Left ventricle myocardium inferior (tissue), 1 donor: Measurements from ENCODE around the gene SECISBP2. TPM values are rescaled to one million over a fixed set of nuclear protein-coding genes. Genes with fewer than 3 reads are reported as not detected.
A peak's percentile ranks its signal among the peaks of the same experiment; 100 is the strongest.

ENCODE experiments used
- DNase-seq: peaks from one replicate; pipeline ENCODE4 v3.0.0-alpha.2; 2020
- H3K27ac ChIP-seq: fragments of 200-600 bp; replicated peaks from 2 replicates; pipeline ENCODE4 v1.8.0; 2021
- H3K27me3 ChIP-seq: fragments of 200-600 bp; 2 replicates; pipeline ENCODE4 v1.8.0; 2021; ENCODE audit warnings: low read depth
- H3K36me3 ChIP-seq: fragments of 200-600 bp; 2 replicates; pipeline ENCODE4 v1.8.0; 2021
- H3K4me1 ChIP-seq: fragments of 200-600 bp; 2 replicates; pipeline ENCODE4 v1.8.0; 2021
- H3K4me3 ChIP-seq: fragments of 200-600 bp; 2 replicates; pipeline ENCODE4 v1.8.0; 2021; ENCODE audit warnings: mild to moderate bottlenecking, moderate library complexity
- H3K9me3 ChIP-seq: fragments of 200-600 bp; replicated peaks from 2 replicates; pipeline ENCODE4 v1.8.0; 2021
- intact Hi-C: fragments of 100-400 bp; cut with micrococcal nuclease; formaldehyde crosslinking; loops from one replicate; pipeline ENCODE4 v1.11.0; 2022
- total RNA-seq: library from RNA; stranded (reverse); fragmentation: NEBNext Ultra II Directional; extraction: Animal tissue kit (Norgen Biotek cat#: 25700); gene quantifications from one replicate; pipeline ENCODE4 v1.2.1, GENCODE V29; 2021
- TF ChIP-seq, protein P1 (sequence below): fragments of 200-600 bp; IDR thresholded peaks from 2 replicates; pipeline ENCODE4 v1.8.0; 2021; ENCODE audit warnings: antibody characterized with exemption, mild to moderate bottlenecking, borderline replicate concordance
- donor health status: DM: no; HTN: yes; CAD: no; lungs with severe emphysema.

The SECISBP2 gene
- total RNA-seq, 1 donor from 2014 or later: 13.8 TPM

- H3K4me1 ChIP-seq: peaks cover 31% of the 10 kb centered on the region
- TF ChIP-seq, protein P1, sequence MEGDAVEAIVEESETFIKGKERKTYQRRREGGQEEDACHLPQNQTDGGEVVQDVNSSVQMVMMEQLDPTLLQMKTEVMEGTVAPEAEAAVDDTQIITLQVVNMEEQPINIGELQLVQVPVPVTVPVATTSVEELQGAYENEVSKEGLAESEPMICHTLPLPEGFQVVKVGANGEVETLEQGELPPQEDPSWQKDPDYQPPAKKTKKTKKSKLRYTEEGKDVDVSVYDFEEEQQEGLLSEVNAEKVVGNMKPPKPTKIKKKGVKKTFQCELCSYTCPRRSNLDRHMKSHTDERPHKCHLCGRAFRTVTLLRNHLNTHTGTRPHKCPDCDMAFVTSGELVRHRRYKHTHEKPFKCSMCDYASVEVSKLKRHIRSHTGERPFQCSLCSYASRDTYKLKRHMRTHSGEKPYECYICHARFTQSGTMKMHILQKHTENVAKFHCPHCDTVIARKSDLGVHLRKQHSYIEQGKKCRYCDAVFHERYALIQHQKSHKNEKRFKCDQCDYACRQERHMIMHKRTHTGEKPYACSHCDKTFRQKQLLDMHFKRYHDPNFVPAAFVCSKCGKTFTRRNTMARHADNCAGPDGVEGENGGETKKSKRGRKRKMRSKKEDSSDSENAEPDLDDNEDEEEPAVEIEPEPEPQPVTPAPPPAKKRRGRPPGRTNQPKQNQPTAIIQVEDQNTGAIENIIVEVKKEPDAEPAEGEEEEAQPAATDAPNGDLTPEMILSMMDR: no peak
- no peaks in the 10 kb centered on the region for H3K27me3 ChIP-seq
- H3K4me3 ChIP-seq: no peak overlapping the region
- peak overlapping the region; percentile 51 for H3K27ac ChIP-seq
- peaks cover 64% of the 10 kb centered on the region for H3K36me3 ChIP-seq
- no peaks in the 10 kb centered on the region for H3K9me3 ChIP-seq
- no peak for DNase-seq
- intact Hi-C loops: no loop called here
Observed at GRCh38 chr9:89360465-89360864, 42.2 kb downstream of the SECISBP2 start.

DNA sequence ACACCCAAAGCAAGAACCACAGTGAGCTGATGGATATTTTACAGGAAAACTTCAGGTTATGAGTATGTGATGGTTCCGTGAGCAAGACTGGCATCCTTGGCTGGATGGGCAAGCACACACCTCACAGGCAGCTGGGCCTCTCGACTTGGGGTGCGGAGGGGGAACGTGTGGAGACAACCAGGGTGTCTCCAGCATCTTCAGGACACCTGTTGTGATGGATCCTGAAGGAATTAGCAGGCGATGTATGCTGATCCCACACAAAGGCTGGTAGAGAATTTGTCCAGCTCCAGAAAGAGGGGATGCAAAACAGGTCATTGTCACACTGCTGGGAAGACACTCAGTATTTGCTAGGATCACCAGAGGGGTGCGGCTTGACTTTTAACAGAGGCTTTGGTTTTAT is 42.7 kb downstream of the SECISBP2 start:
- TF ChIP-seq, protein P1: no peak
- no peaks in the 10 kb centered on the region for H3K9me3 ChIP-seq
- H3K27me3 ChIP-seq: no peaks in the 10 kb centered on the region
- peaks cover 31% of the 10 kb centered on the region for H3K4me1 ChIP-seq
- peak overlapping the region; percentile 51 for H3K27ac ChIP-seq
- H3K4me3 ChIP-seq: no peak overlapping the region
- intact Hi-C loops: no loop called here
- DNase-seq: no peak
- peaks cover 58% of the 10 kb centered on the region for H3K36me3 ChIP-seq

DNA sequence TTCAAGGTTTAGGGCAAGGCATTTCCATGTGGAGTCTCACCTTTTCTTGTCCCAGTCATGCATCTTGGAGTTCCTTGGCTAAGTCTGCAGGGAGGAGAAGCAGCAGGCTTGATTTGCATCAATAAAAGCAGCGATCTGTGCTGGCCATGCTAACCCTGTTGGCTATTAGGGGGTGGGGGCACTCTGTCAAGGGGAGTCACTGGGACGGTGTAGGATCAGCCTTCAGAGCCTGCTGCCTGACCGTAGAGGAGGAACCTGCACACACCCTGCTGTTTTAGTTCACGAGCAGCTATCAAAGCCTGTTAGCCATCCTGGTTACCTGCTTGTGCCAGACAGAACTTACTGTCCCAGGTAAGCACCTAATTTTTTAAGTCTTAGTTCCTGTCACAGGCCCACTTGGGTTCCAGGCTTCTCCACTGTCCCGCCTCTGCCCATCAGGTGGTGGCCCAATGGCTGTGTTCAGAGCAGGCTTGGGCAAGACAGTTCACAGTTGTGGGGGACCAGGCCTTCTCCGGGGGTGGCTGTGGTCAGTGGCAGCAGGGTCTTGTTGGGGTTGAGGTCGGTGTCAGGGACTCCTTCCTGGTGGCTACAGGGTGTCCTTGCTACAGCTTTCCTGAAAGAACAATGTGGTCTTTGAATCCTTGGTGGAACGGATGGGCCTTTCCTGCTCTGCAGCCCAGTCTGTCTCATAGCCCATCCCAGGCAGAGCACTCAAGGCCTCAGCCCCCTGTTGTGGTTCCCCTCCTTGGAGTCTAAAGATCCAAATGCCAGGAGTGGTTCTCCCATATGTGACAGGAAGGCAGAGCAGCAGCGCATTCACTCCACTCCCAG is 43.7 kb downstream of the SECISBP2 start:
- TF ChIP-seq, protein P1: no peak
- Histone ChIP-seq H3K4me3 (no peak overlapping the region), H3K27ac (no peak overlapping the region), H3K36me3 (peaks cover 48% of the 10 kb centered on the region), H3K9me3 (no peaks in the 10 kb centered on the region), H3K4me1 (peaks cover 31% of the 10 kb centered on the region), H3K27me3 (no peaks in the 10 kb centered on the region)
- intact Hi-C loops: no loop called here
- no peak for DNase-seq

DNA sequence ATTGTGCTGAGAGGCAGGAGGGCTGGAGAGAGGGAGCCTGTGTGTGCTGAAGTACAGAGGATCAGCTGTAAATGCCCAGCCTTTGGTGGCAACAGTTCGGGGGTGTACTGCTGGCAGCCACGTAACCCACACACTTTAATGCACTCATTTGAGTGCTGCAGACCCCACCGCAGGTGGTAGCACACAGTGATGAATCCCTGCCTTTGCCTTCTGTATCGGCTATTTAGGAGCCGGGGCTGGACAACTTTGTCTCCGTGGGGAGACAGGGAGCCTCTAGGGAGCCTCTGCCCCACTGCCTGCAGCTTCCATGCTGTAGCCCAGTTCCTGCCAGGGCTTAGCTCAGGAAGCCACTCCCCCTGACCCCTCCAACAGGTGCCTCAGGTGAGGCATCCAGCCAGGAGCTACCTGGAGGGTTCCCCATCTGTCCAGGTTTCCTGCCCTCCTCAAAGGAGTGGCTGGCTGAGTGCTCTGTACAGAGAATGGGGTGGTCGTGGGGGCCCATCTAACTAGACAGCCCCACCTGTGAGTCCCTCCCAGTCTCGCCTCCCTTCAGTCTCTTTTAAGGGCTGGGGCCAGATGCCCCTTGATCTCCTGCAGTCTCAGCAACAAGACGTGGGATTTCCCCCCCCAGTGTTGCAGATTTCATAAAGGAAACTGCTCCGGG is 44.5 kb downstream of the SECISBP2 start:
- no peaks in the 10 kb centered on the region for H3K27me3 ChIP-seq
- no peak overlapping the region for H3K4me3 ChIP-seq
- no peak for DNase-seq
- peaks cover 31% of the 10 kb centered on the region for H3K4me1 ChIP-seq
- TF ChIP-seq, protein P1: no peak
- intact Hi-C loops: no loop called here
- H3K9me3 ChIP-seq: no peaks in the 10 kb centered on the region
- H3K36me3 ChIP-seq: peaks cover 41% of the 10 kb centered on the region
- no peak overlapping the region for H3K27ac ChIP-seq

- Histone ChIP-seq H3K9me3 (no peaks in the 10 kb centered on the region), H3K4me1 (peaks cover 27% of the 10 kb centered on the region), H3K27ac (no peak overlapping the region), H3K27me3 (no peaks in the 10 kb centered on the region), H3K36me3 (peaks cover 36% of the 10 kb centered on the region), H3K4me3 (no peak overlapping the region)
- TF ChIP-seq, protein P1: no peak
- DNase-seq: no peak
- intact Hi-C loops: no loop called here
Observed at GRCh38 chr9:89363311-89363670, 45.0 kb downstream of the SECISBP2 start.
